Neural progenitor cell (in vitro differentiated cells): ENCODE results near the gene NARF. TPM values are rescaled to one million over a fixed set of nuclear protein-coding genes. Genes with fewer than 3 reads are reported as not detected.
A peak's percentile ranks its signal among the peaks of the same experiment; 100 is the strongest.

Experiments used
- DNase-seq: peaks from one replicate; pipeline ENCODE4 v3.0.0-alpha.2; 2016; ENCODE audit warnings: low spot score
- H2AFZ ChIP-seq: fragments of 200-600 bp; sonication (generic); replicated peaks from 2 replicates; pipeline ENCODE4 v1.6.1; 2016; ENCODE audit warnings: antibody characterized with exemption
- H3F3A ChIP-seq: fragments of 200-600 bp; sonication (generic); 2 replicates; pipeline ENCODE4 v1.6.1; 2016; ENCODE audit warnings: antibody characterized with exemption, low read depth
- H3K27ac ChIP-seq: fragments of 200-600 bp; sonication (generic); 2 replicates; pipeline ENCODE4 v1.5.1; 2016; ENCODE audit warnings: mild to moderate bottlenecking
- H3K27me3 ChIP-seq: fragments of 200-600 bp; sonication (generic); 2 replicates; pipeline ENCODE4 v1.6.1; 2016; ENCODE audit warnings: mild to moderate bottlenecking, moderate library complexity
- H3K36me3 ChIP-seq: fragments of 200-600 bp; sonication (generic); 2 replicates; pipeline ENCODE4 v1.5.1; 2016
- H3K4me1 ChIP-seq: fragments of 200-600 bp; sonication (generic); 2 replicates; pipeline ENCODE4 v1.6.1; 2016; ENCODE audit warnings: mixed run types
- H3K4me2 ChIP-seq: fragments of 200-600 bp; sonication (generic); 2 replicates; pipeline ENCODE4 v1.6.1; 2016
- H3K4me3 ChIP-seq: fragments of 200-600 bp; sonication (generic); 2 replicates; pipeline ENCODE4 v1.5.1; 2016
- H3K79me2 ChIP-seq: fragments of 200-600 bp; sonication (generic); 2 replicates; pipeline ENCODE4 v1.6.1; 2016; ENCODE audit warnings: low read depth
- H3K9ac ChIP-seq: fragments of 200-600 bp; sonication (generic); 2 replicates; pipeline ENCODE4 v1.6.1; 2016
- H3K9me3 ChIP-seq: fragments of 200-600 bp; sonication (generic); 2 replicates; pipeline ENCODE4 v1.5.1; 2016; ENCODE audit warnings: low read depth
- H4K20me1 ChIP-seq: fragments of 200-600 bp; sonication (generic); 2 replicates; pipeline ENCODE4 v1.6.1; 2016; ENCODE audit warnings: low read depth
- H3K27ac Mint-ChIP-seq: 3 replicates; pipeline ENCODE4 v1.8.0; 2021; ENCODE audit warnings: mixed read lengths
- H3K27me3 Mint-ChIP-seq: 2 replicates; pipeline ENCODE4 v1.8.0; 2022; ENCODE audit warnings: low read depth, mild to moderate bottlenecking, inconsistent platforms, moderate library complexity, mixed read lengths; ENCODE audit not compliant: insufficient read depth
- H3K36me3 Mint-ChIP-seq: 3 replicates; pipeline ENCODE4 v1.8.0; 2021; ENCODE audit warnings: mixed read lengths
- H3K4me1 Mint-ChIP-seq: 3 replicates; pipeline ENCODE4 v1.8.0; 2021; ENCODE audit warnings: mixed read lengths
- H3K4me3 Mint-ChIP-seq: 3 replicates; pipeline ENCODE4 v1.8.0; 2021; ENCODE audit warnings: mild to moderate bottlenecking, moderate library complexity, mixed read lengths
- H3K9me3 Mint-ChIP-seq: 3 replicates; pipeline ENCODE4 v1.8.0; 2020; ENCODE audit warnings: mixed read lengths
- EZH2 ChIP-seq: fragments of 200-600 bp; sonication (generic); IDR thresholded peaks from 2 replicates; pipeline ENCODE4 v1.6.1; 2017; ENCODE audit warnings: antibody characterized with exemption, mild to moderate bottlenecking, moderate library complexity
- EZH2phosphoT487 ChIP-seq: fragments of 200-600 bp; sonication (generic); IDR thresholded peaks from 2 replicates; pipeline ENCODE4 v1.6.1; 2017; ENCODE audit warnings: antibody characterized with exemption
- total RNA-seq: library from RNA; depleted of rRNA; stranded (reverse); fragments of >200 nt; gene quantifications from 2 replicates; pipeline ENCODE4 v1.2.3, GENCODE V29; 2015; ENCODE audit warnings: low replicate concordance
- TF ChIP-seq, protein P1 (sequence below): fragments of 200-600 bp; sonication (generic); IDR thresholded peaks from 2 replicates; pipeline ENCODE4 v1.5.1; 2017; ENCODE audit warnings: antibody characterized with exemption, mild to moderate bottlenecking

NARF gene
- total RNA-seq, 1 donor from 2014 or later, result 166 TPM

DNA sequence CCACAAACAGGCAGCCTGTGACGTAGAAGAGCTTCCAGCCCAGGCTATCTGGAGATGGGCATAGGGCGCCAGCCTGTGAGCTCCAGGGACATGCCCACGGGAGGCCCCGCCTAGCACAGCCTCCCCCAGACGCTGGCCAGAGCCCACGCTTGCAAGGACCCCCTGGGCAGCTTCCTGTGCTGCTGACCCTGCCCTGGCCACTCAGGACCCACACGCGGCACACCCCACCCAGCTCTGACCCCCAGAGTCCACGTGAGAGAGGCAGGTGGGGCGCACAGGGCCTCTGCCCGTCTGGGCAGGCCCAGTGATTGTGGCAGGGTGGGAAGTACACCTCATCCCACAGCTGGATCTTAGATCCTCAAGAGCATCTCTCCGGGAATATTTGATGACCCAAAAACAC is 11.9 kb upstream of the NARF start:
- Histone ChIP-seq H3K36me3 (no peaks in the 10 kb centered on the region), H3K27ac (no peak overlapping the region), H3F3A (peaks cover 5% of the 10 kb centered on the region), H3K9ac (no peak overlapping the region), H3K79me2 (peaks cover 26% of the 10 kb centered on the region), H3K27me3 (no peaks in the 10 kb centered on the region), H3K4me1 (peaks cover 7% of the 10 kb centered on the region), H2AFZ (no peak overlapping the region), H3K9me3 (no peaks in the 10 kb centered on the region), H3K4me3 (no peak overlapping the region), H4K20me1 (peaks cover 12% of the 10 kb centered on the region), H3K4me2 (no peak overlapping the region)
- no peak for DNase-seq
- no peak overlapping the region for H3K4me3 Mint-ChIP-seq
- H3K4me1 Mint-ChIP-seq, result peaks cover 15% of the 10 kb centered on the region
- TF ChIP-seq EZH2, result no peak
- TF ChIP-seq, protein P1, sequence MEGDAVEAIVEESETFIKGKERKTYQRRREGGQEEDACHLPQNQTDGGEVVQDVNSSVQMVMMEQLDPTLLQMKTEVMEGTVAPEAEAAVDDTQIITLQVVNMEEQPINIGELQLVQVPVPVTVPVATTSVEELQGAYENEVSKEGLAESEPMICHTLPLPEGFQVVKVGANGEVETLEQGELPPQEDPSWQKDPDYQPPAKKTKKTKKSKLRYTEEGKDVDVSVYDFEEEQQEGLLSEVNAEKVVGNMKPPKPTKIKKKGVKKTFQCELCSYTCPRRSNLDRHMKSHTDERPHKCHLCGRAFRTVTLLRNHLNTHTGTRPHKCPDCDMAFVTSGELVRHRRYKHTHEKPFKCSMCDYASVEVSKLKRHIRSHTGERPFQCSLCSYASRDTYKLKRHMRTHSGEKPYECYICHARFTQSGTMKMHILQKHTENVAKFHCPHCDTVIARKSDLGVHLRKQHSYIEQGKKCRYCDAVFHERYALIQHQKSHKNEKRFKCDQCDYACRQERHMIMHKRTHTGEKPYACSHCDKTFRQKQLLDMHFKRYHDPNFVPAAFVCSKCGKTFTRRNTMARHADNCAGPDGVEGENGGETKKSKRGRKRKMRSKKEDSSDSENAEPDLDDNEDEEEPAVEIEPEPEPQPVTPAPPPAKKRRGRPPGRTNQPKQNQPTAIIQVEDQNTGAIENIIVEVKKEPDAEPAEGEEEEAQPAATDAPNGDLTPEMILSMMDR, result no peak
- no peak for TF ChIP-seq EZH2phosphoT487
- H3K9me3 Mint-ChIP-seq, result peaks cover 5% of the 10 kb centered on the region
- H3K36me3 Mint-ChIP-seq, result peaks cover 4% of the 10 kb centered on the region
- H3K27ac Mint-ChIP-seq, result no peak overlapping the region
- H3K27me3 Mint-ChIP-seq, result peaks cover 5% of the 10 kb centered on the region

DNA sequence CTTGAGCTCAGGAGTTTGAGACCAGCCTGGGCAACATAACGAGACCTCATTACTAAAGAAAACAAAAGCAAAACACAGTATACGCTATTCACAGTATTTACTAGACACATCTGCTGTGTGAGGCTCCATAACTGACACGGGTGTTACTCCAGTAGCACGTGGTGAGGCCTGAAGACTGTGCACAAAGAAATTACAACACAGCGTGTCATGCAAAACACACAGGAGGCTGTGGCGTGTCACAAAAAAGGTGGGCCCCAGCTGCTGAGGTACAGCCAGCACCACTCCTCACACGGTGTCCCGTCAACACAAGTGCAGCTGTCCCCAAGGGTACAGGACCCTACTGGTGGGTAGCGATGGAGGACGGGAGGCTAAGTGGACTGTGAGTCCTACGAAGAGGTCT is 10.7 kb upstream of the NARF start:
- peaks cover 5% of the 10 kb centered on the region for H3F3A ChIP-seq
- peaks cover 4% of the 10 kb centered on the region for H3K36me3 Mint-ChIP-seq
- no peak overlapping the region for H3K9ac ChIP-seq
- H3K27ac Mint-ChIP-seq, result no peak overlapping the region
- H3K9me3 ChIP-seq, result no peaks in the 10 kb centered on the region
- TF ChIP-seq EZH2phosphoT487 (no peak), EZH2 (no peak)
- TF ChIP-seq, protein P1, result no peak
- H2AFZ ChIP-seq, result no peak overlapping the region
- H4K20me1 ChIP-seq, result peaks cover 12% of the 10 kb centered on the region
- no peak overlapping the region for H3K4me3 ChIP-seq
- peaks cover 6% of the 10 kb centered on the region for H3K9me3 Mint-ChIP-seq
- H3K27me3 Mint-ChIP-seq, result peaks cover 2% of the 10 kb centered on the region
- peaks cover 7% of the 10 kb centered on the region for H3K4me1 ChIP-seq
- peaks cover 15% of the 10 kb centered on the region for H3K4me1 Mint-ChIP-seq
- DNase-seq, result no peak
- H3K36me3 ChIP-seq, result no peaks in the 10 kb centered on the region
- no peak overlapping the region for H3K27ac ChIP-seq
- H3K27me3 ChIP-seq, result no peaks in the 10 kb centered on the region
- no peak overlapping the region for H3K4me2 ChIP-seq
- H3K79me2 ChIP-seq, result peaks cover 26% of the 10 kb centered on the region
- H3K4me3 Mint-ChIP-seq, result peak overlapping the region; percentile 71

DNA sequence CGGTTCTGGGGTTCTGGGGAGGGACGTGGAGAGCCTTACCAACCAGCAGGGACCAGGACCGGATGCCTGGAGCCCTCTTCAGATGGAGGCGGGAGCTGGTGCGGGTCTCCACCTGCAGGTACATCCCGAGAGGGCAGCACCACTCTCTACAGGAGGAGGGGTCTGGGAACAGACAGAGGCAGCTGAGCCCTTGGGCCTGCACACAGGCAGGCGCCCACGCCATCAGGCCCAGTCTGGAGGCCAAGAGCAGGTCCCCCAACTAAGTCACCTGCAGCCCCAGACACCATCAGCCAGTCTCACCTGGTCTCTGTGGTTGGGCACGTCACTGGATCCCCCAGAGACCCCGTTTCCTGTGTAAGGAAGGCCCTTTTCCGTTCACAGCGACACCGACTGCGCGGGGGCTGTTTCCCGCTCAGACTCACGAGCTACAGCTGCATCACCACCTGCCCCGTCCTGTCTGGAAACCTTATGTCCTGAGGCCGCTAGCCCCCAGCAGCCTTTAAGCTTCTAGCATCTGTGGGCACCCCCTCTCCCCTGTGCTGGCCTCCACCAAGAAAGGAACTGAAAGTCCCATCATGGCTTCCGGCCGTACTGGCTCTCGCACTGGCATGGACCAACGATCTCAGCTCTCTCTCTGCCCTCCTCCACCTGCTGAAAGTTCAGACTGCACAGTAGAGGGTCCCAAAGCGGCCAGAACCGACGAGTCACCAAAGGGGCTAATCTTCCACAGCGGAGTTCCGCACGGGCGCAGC is 9.2 kb upstream of the NARF start:
- Histone ChIP-seq H3K36me3 (no peaks in the 10 kb centered on the region), H3K4me2 (peak overlapping the region; percentile 89), H4K20me1 (peaks cover 12% of the 10 kb centered on the region), H3K9ac (peak overlapping the region; percentile 80), H3K27ac (no peak overlapping the region), H3K4me1 (peaks cover 7% of the 10 kb centered on the region), H3F3A (peaks cover 5% of the 10 kb centered on the region), H3K9me3 (no peaks in the 10 kb centered on the region), H3K4me3 (peak overlapping the region; percentile 97), H3K79me2 (peaks cover 26% of the 10 kb centered on the region), H2AFZ (no peak overlapping the region), H3K27me3 (no peaks in the 10 kb centered on the region)
- Mint-ChIP-seq H3K4me1 (peaks cover 15% of the 10 kb centered on the region), H3K36me3 (no peaks in the 10 kb centered on the region), H3K4me3 (peak overlapping the region; percentile 89), H3K27ac (peak overlapping the region; percentile 48), H3K27me3 (peaks cover 2% of the 10 kb centered on the region), H3K9me3 (peaks cover 12% of the 10 kb centered on the region)
- peak; percentile 27 for DNase-seq
- TF ChIP-seq, protein P1, result no peak
- TF ChIP-seq EZH2phosphoT487, result no peak
- no peak for TF ChIP-seq EZH2
